GM12801 (cell line): ENCODE measurements around the gene JAKMIP2.

Experiments used
- CTCF ChIP-seq: IDR thresholded peaks from one replicate; pipeline ENCODE4 v1.5.1; 2011; ENCODE audit warnings: control low read depth; ENCODE audit not compliant: insufficient read length; ENCODE audit errors: extremely low read depth

JAKMIP2 gene

GRCh38 chr5:147616421-147616820 lies 166.1 kb downstream of the JAKMIP2 start:
- no peak for TF ChIP-seq CTCF

GRCh38 chr5:147613359-147613758 lies 169.2 kb downstream of the JAKMIP2 start:
- TF ChIP-seq CTCF, result no peak

- TF ChIP-seq CTCF, result no peak
These were observed 171.0 kb downstream of the JAKMIP2 start for GRCh38 chr5:147611483-147611882.

GRCh38 chr5:147610798-147611197 lies 171.7 kb downstream of the JAKMIP2 start:
- TF ChIP-seq CTCF, result no peak

- no peak for TF ChIP-seq CTCF
These were observed 180.9 kb downstream of the JAKMIP2 start for GRCh38 chr5:147601652-147602051.

- TF ChIP-seq CTCF, result no peak
These were observed 191.4 kb downstream of the JAKMIP2 start for GRCh38 chr5:147591120-147591519.

- TF ChIP-seq CTCF, result no peak
These were observed 192.4 kb downstream of the JAKMIP2 start for GRCh38 chr5:147590096-147590495.

- no peak for TF ChIP-seq CTCF
These were observed 195.7 kb downstream of the JAKMIP2 start for GRCh38 chr5:147586832-147587231.
